Measurements from ENCODE around the gene ANKAR. TPM values are rescaled to one million over a fixed set of nuclear protein-coding genes. Genes with fewer than 3 reads are reported as not detected.

ANKAR gene
- total RNA-seq, 1 experiment from 2014 or later = 2.0 TPM

DNA sequence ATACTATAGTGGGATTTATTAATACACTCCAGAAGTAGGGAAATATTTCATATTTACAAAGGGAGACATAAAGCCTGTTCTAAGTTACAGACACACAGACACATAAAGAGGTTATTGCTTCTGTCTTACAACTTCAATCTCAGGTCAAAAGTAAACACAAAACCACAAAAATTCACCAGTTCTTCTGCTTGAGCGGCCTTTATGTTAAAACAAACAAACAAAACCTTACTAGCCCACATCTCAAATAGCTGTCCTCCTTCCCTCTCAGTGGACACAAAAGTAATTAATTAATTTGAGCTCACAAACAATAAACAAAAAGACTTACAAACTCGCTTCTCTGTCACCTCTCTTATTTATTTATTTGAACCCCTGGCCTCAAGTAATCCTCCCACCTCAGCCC, 14.7 kb upstream of the ANKAR start:
- H3K9me3 ChIP-seq (ENCODE audit: control insufficient read depth, low read depth, low read length) = no peaks in the 10 kb centered on the region
- no peak overlapping the region for H4K91ac ChIP-seq (ENCODE audit: insufficient read length, low read depth, low read length)
- no peak overlapping the region for H2BK15ac ChIP-seq (ENCODE audit: low read depth, low read length)
- peaks cover 4% of the 10 kb centered on the region for H3K23me2 ChIP-seq (ENCODE audit: insufficient read length, low read depth, low read length, poor library complexity, severe bottlenecking)
- no peak overlapping the region for H2BK12ac ChIP-seq (ENCODE audit: insufficient read length, low read depth, low read length)
- H2AFZ ChIP-seq (ENCODE audit: low read length) = no peak overlapping the region
- H2BK5ac ChIP-seq (ENCODE audit: insufficient read length, low read length) = no peak overlapping the region
- H4K5ac ChIP-seq (ENCODE audit: insufficient read length, low read depth, low read length) = no peak overlapping the region
- H2BK20ac ChIP-seq (ENCODE audit: low read depth, low read length, poor library complexity, severe bottlenecking) = no peak overlapping the region
- TF ChIP-seq, protein P1, sequence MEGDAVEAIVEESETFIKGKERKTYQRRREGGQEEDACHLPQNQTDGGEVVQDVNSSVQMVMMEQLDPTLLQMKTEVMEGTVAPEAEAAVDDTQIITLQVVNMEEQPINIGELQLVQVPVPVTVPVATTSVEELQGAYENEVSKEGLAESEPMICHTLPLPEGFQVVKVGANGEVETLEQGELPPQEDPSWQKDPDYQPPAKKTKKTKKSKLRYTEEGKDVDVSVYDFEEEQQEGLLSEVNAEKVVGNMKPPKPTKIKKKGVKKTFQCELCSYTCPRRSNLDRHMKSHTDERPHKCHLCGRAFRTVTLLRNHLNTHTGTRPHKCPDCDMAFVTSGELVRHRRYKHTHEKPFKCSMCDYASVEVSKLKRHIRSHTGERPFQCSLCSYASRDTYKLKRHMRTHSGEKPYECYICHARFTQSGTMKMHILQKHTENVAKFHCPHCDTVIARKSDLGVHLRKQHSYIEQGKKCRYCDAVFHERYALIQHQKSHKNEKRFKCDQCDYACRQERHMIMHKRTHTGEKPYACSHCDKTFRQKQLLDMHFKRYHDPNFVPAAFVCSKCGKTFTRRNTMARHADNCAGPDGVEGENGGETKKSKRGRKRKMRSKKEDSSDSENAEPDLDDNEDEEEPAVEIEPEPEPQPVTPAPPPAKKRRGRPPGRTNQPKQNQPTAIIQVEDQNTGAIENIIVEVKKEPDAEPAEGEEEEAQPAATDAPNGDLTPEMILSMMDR (conservative IDR thresholded peaks at IDR 0.05) = no peak
- H3K14ac ChIP-seq (ENCODE audit: insufficient read depth, low read length) = no peak overlapping the region
- no peak overlapping the region for H3K23ac ChIP-seq (ENCODE audit: insufficient read length, low read depth, low read length)
- no peaks in the 10 kb centered on the region for H4K20me1 ChIP-seq (ENCODE audit: control insufficient read depth, insufficient read depth, insufficient read length)
- H2AK5ac ChIP-seq (ENCODE audit: insufficient read length, low read length) = no peak overlapping the region
- peaks cover 3% of the 10 kb centered on the region; the same call in 1 of the 2 replicates for H3K79me2 ChIP-seq (ENCODE audit: insufficient read depth, low read length)
- no peak overlapping the region for H3K4ac ChIP-seq (ENCODE audit: low read depth, low read length)
- Mint-ChIP-seq H3K9me3 (no peaks in the 10 kb centered on the region), H3K4me3 (no peak overlapping the region), H3K36me3 (ENCODE audit: insufficient read depth in 1 of 3, low read depth in 3 of 3) (peaks cover 0 to 4% (median 3%) of the 10 kb centered on the region in 3 experiments; a peak in 3 of 7 replicates), H3K27me3 (ENCODE audit: low read depth) (no peaks in the 10 kb centered on the region; the same call in 1 of the 2 replicates), H3K4me1 (no peaks in the 10 kb centered on the region; a peak in 1 of 4 replicates), H3K27ac (no peak overlapping the region)
- no CpG with 5 or more reads among the region's 2 CpGs for WGBS (ENCODE audit: extremely low coverage, insufficient read length, low lambda C conversion rate)
- H3K27me3 ChIP-seq (ENCODE audit: insufficient read depth, low read length) = no peaks in the 10 kb centered on the region
- no peak overlapping the region for H3K56ac ChIP-seq (ENCODE audit: insufficient read length, low read depth, low read length)
- H2BK120ac ChIP-seq (ENCODE audit: low read depth, low read length, poor library complexity, severe bottlenecking) = no peak overlapping the region
- no peak overlapping the region for H4K8ac ChIP-seq (replicated peaks; ENCODE audit: insufficient read length, low read depth, low read length)
- no peak overlapping the region for H3T11ph ChIP-seq (ENCODE audit: low read length)
- no peaks in the 10 kb centered on the region for H3K79me1 ChIP-seq (ENCODE audit: insufficient read depth, low read depth, low read length, poor library complexity, severe bottlenecking)
- H3K27ac ChIP-seq (ENCODE audit: insufficient read length, low read depth, low read length) = no peak overlapping the region
- H3K4me1 ChIP-seq (ENCODE audit: insufficient read depth, low read length) = no peaks in the 10 kb centered on the region
- no peak overlapping the region for H3K18ac ChIP-seq (ENCODE audit: insufficient read length, low read depth, low read length)
- no peak for DNase-seq
- H3K4me2 ChIP-seq (ENCODE audit: insufficient read depth, insufficient read length, low read length) = no peak overlapping the region
- no peak overlapping the region for H3K9ac ChIP-seq (ENCODE audit: extremely low read depth, insufficient read length, low read length)
